Suppressor macrophage (primary cell): Measurements from ENCODE around the gene SUOX.
"Not testable (repeated sequence)": the region's sequence is repeated elsewhere in the genome, so short reads cannot be mapped to it uniquely, and the experiment has no call there.

Source experiments
- DNase-seq, 4 experiments: peaks; one replicate each; pipeline ENCODE4 v3.0.0-alpha.2; 2020 to 2022

The SUOX gene

GRCh38 chr12:55983232-55983842 is 13.7 kb upstream of the SUOX start:
- DNase-seq = peak in 3 of 4 experiments; percentile 46 to 59 (median 50)

DNA sequence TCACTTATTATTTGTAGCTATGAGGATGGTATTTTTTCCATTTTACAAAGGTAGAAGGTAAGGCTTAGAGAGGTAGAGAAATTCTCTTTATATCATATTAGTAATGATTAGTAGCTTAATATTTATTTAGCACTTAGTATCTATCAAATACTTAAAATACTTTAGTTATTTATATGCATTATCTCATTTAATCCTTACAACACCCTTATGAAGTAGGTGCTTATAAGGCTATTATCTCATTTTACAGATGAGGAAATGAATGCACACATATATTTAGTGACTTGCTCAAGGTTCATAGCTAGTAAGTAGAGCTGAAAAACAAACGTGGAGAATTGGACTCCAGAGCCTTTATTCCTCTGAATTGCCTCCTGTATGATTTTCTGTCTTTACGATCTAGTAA is 12.2 kb upstream of the SUOX start:
- peak in 2 of 4 experiments; percentile 25 to 38 for DNase-seq

DNA sequence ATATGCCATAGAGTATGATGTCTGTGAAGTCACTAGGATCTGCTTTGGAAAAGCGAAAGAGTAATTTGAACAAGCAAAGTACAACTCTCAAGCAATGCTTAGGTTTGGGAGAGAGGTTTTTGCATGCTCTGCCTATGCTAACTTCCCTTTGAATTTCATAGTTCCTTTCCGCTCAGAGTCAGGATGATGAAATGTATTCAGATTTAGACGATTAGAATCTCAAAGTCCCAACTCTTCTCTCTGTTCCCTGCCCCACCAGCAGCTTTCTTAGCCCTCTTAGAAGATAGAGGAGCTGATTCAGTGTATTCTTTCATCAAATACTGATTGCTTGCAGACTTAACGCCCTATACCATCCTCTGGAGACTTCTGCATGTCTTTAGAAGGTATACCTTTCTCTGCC is 11.7 kb upstream of the SUOX start:
- DNase-seq = peak in 2 of 4 experiments; percentile 41 to 56

GRCh38 chr12:55985976-55986375 is 11.1 kb upstream of the SUOX start:
- not testable (repeated sequence) for DNase-seq

- DNase-seq = no peak
Measured at GRCh38 chr12:55991110-55991509, 6.0 kb upstream of the SUOX start.

DNA sequence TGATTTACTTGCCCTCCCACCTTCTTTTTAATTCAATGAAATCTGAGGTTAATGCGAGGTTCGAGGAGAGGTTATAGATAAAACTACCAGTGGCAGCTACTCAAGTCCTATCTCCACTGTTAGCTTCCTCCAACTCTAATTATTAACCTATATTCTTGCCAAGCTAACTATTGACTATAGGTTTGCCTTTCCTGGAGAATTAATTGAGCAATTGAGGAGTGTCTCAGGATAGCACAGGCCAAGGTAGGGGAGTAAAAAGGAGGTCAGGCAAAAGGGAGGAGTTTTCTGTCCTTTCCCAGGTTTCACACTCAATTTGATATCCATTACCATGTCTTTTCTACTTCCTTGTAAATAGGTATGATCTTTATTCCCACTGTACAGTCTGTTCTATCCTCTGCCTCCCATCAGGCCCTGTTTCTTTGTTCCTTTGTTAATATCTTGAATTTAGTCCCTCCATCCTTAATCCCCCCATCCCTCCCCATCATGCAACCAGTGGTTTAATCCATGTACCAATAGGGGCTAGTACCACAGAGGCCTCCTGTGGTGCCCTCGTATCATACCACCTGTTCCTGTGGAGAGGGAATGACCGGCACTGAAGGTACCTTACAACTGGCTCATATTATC is 3.7 kb upstream of the SUOX start:
- DNase-seq = no peak

DNA sequence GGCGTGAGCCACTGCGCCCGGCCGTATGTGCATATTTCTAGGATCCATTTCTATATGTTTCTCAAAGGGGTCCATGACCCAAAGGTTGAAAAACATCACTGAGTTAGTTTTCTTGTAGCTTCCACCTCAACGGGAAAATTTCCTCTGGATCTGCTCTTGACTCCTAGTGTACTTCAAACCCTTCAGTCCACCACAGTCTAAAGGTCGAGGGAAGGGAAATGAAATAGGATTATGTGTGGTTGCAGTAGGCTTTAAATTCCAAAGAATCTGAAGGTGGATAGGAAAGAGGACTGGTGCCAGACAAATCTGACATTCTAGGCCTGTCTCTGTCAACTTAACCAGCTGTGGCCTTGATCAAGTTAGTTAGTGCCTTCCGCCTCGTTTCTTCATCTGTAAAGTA is 1.7 kb upstream of the SUOX start:
- no peak for DNase-seq

DNA sequence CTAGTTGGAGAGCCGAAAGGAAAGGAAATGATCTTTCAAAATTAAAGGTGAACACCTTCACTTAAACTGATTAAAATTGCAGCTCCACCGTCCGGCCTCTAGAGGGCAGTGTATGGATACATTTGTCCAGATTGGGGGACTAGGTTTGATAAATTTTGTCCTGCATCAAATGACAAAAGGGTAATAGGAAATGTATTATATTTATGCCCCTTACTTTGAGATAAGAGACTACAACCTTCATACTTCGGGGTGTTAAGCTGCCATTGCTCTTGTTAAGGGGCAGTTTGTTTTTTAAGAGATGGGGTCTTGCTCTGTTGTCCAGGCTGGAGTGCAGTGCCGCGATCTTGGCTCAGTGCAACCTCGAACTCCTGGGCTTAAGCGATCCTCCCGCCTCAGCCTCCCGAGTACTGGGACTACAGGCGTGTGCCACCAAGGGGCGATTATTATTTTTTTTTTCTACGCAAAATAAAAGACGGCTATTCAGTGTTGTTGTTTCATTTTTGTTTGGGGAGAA is 818 bp upstream of the SUOX start:
- DNase-seq = peak; percentile 48 to 78 (median 70)

DNA sequence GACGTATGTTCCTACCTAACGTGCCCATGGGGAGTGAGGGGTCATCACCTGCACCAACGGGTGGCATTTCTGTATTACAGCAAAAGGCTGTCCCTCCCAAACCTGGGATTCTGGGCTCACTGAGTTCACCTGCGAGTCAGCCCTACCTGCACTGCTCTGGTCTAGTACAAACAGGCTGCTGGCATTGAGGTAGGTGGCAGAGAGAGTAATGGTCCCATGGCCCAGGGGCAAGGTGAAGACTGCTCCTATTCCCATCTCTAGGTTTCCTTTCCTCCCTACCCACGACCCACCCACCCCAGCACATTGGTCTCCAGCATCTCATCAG is 421 bp downstream of the SUOX start:
- no peak for DNase-seq

DNA sequence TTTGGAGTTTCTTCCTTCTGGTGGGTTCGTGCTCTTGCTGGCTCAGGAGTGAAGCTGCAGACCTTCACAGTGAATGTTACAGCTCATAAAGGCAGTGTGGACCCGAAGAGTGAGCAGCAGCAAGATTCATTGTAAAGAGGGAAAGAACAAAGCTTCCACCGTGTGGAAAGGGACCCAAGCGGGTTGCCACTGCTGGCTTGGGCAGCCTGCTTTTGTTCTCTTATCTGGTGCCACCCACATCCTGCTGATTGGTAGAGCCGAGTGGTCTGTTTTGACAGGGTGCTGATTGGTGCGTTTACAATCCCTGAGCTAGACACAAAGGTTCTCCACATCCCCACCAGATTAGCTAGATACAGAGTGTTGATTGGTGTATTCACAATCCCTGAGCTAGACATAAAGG is 2.4 kb downstream of the SUOX start:
- not testable (repeated sequence) for DNase-seq

DNA sequence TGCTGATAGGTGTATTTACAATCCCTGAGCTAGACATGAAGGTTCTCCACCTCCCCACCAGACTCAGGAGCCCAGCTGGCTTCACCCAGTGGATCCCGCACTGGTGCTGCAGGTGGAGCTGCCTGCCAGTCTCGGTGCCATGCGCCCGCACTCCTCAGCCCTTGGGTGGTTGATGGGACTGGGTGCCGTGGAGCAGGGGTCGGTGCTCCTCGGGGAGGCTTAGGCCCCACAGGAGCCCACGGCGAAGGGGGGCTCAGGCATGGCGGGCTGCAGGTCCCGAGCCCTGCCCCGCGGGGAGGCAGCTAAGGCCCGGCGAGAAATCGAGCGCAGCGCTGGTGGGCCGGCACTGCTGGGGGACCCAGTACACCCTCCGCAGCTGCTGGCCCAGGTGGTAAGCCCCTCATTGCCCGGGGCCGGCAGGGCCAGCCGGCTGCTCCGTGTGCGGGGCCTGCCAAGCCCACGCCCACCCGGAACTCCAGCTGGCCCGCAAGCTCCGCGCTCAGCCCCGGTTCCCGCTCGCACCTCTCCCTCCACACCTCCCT is 3.0 kb downstream of the SUOX start:
- DNase-seq = not testable (repeated sequence)

DNA sequence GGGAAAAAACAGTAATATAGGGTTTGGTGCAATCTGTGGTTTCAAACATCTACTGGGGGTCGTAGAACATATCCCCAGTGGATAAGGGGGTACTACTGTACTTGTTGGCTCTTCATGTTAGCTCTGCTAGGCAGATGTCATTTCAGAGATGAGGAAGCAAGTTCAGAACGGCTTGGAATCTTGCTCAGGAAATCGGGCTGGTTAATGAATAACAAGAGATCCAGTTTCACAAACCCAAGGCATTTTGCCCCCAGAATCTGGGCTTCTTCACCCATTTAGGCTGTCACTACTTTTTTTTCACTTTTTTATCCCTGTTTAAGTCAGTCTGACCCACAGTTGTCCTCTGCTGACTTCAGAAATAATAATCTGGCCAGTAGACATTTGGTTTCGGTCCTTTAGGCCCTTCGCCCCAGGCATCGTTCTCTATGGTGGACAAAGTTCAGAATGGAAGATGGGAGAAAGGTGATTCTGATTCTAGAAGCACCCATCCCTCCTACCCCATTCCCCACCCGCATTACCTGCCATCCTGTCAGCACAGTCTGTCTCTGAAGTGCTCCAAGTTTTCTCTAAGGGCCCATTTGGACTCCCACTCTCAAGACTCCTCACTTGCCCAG is 4.5 kb downstream of the SUOX start:
- no peak for DNase-seq

DNA sequence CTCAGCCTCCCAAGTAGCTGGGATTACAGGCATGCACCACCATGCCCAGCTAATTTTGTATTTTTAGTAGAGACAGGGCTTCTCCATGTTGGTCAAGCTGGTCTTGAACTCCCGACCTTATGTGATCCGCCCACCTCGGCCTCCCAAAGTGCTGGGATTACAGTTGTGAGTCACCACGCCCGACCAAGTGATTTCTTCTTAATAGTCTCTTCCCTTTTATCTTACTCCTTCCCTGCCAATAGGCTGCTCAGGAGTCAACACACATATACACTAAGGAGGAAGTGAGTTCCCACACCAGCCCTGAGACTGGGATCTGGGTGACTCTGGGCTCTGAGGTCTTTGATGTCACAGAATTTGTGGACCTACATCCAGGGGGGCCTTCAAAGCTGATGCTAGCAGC is 6.3 kb downstream of the SUOX start:
- peak; percentile 73 to 90 (median 77) for DNase-seq

DNA sequence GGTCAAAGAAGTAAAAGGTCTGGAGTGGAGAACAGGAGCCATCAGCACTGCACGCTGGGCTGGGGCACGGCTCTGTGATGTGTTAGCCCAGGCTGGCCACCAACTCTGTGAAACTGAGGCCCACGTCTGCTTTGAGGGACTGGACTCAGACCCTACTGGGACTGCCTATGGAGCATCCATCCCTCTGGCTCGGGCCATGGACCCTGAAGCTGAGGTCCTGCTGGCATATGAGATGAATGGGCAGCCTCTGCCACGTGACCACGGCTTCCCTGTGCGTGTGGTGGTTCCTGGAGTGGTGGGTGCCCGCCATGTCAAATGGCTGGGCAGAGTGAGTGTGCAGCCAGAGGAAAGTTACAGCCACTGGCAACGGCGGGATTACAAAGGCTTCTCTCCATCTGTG is 7.1 kb downstream of the SUOX start:
- DNase-seq = no peak

DNA sequence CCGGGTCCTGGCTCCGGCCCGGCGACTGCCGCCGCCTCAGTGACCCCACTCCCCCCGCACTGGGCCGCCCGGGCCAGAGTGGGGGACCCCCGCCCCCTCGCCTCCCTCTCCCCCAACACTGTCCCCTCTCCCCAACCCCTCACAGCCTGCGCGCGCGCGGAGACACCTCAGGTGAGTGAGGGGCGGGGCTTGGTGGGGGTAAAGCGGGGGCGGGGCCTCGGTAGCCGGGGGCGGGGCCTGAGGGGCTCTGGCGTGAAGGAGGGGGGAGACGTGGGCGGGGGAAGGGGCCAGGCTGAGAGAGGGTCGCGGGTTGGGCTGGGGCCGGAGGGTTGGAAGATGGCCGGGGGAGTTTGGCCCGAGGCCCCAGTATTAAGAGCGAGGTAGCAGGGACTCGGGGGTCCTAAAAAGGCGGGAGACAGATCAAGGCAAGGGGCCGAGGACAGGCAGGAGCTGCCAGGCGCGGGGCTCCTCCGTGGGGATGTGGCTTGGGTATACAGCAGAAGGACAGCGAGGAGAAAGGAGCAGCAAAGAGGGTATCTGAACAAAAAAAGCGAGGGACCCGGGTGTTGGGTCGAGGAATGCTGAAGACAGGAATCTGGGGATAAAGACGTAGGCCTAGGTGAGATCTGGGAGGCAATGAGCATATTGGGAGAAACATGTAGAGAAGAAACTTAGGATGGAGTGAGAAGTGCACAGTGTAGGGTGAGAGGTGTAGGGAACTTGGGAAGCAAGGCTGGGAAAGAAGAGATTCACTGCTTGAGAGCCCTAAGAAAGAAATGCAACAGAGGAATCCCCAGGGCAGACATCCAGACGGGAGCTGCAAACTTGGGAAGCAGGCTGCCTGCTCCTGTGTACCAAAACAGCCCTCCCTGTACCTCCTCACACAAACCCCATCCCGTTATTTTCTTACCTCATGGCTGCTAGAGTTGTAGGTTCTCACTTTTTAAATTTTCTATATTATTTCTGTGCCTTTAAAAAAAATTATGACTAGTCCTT is 10.8 kb downstream of the SUOX start:
- peak in 2 of 4 experiments; percentile 35 to 42 for DNase-seq

DNA sequence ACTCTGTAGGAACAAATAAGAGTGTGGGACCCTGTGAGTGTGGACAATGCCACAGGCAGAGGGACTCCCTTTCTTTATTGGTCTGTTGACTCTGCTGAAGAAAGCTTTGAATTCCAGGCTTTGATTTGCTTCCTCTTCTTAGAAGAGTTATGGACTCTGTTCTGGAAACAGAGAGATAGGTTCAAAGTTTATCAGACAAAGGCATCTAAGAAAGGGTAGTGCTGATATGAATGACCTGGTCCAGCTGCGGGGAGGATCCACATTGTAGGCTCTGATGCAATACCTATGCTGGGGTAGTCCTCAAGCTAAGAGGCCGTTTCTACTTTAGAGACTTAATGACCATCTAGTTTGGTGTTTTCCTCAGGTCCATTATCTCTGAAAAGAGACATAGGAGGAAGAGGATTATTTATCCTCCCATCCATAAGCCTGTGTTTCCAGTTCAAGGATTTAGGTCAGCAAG is 13.1 kb downstream of the SUOX start:
- DNase-seq = no peak

DNA sequence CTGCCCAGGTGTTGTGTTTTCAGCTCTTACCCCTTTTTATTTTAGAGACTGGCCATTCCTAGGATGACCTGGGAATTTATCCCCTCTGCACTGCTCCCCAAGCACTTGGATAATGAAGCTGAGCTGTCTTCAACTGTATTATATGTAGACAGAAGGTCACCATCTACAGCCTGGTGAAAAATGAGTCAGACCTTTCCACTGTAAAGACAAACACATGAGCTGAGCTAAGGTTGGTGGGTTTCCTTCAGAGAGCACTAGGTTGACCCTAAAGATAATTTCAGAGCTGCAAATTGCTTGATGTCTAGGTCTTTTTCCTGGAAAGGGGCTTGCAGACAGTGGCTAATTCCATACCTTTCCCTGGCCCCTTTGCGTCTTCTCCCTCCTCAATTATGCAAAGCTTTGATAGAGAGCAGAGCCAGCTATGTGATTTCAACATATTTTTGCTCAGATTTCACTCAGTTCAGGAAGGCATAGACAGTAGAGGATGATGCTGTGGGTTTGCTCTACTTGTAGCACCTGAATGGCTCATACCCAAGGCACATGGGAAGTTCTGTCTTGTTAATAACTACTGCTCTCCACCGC is 14.5 kb downstream of the SUOX start:
- no peak for DNase-seq

DNA sequence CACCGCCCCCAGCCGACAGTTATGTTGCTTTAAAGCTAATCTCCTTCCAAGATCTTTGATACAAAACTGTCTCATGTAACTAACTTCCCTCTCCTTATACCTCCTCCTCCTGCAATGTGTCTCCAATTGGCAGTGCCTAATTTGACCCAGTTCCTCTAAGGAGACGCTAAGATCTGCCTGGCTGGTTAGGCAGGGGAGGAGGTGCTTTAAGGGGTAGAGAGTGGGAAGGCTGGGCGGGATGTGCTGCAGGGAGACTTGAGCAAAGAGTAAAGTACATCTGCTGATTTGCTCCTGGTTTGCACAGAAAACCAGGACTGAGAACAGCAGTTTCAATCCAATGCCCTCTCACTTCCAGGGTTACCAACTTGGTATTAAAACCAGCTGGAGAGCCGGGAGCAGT is 16.4 kb downstream of the SUOX start:
- no peak for DNase-seq

GRCh38 chr12:56014205-56014604 is 17.1 kb downstream of the SUOX start:
- no peak for DNase-seq

DNA sequence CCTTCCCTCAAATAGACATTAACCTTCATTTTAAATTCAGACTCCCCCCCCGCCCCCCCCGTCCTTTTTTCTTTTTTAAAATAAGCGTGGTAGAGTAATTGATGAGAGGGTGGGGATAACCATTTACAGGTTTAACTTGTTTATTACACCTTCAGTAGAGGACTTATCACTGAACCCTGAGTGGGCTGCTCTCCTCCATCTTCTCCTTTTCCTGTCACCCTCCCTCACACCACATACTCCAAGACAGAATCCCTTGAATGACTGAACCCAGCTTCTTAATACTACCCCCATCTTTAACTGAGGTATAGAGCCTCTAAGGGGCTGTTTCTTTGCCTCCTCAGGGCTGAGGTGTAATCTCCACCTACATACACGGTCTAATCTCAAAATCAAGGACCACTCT is 20.1 kb downstream of the SUOX start:
- no peak for DNase-seq

- no peak for DNase-seq
Measured at GRCh38 chr12:56018356-56018755, 21.3 kb downstream of the SUOX start.
